Measurements from ENCODE around the gene ATP6AP2.
"Not testable (repeated sequence)": the region's sequence is repeated elsewhere in the genome, so short reads cannot be mapped to it uniquely, and the experiment has no call there.

ATP6AP2 gene, protein sequence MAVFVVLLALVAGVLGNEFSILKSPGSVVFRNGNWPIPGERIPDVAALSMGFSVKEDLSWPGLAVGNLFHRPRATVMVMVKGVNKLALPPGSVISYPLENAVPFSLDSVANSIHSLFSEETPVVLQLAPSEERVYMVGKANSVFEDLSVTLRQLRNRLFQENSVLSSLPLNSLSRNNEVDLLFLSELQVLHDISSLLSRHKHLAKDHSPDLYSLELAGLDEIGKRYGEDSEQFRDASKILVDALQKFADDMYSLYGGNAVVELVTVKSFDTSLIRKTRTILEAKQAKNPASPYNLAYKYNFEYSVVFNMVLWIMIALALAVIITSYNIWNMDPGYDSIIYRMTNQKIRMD

DNA sequence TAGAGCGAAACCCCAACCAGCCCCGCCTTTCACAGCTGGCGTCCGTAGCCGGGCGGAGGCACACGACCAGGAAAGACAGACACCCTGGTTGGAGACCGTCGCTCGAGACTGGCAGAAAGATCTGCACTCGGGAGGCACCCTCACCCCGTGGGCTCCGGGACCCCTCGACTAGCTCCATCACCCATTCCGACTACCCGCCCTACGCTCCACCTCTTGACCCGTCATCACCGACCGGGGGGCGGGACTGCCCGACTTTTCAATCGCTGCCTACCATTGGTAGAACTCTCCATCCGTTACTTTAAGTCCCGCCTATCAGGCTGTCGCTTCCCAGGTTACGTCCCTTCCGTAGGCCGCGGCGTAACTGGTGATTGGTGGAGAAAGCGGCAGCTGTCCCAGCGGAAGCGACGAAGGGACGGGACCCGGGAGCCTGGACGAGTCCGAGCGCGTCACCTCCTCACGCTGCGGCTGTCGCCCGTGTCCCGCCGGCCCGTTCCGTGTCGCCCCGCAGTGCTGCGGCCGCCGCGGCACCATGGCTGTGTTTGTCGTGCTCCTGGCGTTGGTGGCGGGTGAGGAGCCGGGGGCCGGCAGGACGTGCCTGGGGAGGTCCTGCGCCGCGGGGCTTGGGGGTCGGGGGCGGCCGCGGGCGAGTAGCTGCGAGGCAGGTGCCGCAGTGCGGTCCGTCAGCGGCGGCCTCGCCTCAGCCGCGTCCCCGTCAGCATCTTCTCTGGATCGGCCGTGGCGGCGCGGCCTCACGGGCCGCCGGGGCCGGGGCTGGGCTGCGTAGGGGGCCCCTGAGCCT is at the start of gene ATP6AP2:
ATP6AP2 (plus strand) TSS at position 434 of the 799 bp plus-strand sequence; CDS start at position 530, 96 bp downstream.
- in situ Hi-C loops (cut with HindIII; ENCODE audit: low sequenced_read_pairs): no loop called here

DNA sequence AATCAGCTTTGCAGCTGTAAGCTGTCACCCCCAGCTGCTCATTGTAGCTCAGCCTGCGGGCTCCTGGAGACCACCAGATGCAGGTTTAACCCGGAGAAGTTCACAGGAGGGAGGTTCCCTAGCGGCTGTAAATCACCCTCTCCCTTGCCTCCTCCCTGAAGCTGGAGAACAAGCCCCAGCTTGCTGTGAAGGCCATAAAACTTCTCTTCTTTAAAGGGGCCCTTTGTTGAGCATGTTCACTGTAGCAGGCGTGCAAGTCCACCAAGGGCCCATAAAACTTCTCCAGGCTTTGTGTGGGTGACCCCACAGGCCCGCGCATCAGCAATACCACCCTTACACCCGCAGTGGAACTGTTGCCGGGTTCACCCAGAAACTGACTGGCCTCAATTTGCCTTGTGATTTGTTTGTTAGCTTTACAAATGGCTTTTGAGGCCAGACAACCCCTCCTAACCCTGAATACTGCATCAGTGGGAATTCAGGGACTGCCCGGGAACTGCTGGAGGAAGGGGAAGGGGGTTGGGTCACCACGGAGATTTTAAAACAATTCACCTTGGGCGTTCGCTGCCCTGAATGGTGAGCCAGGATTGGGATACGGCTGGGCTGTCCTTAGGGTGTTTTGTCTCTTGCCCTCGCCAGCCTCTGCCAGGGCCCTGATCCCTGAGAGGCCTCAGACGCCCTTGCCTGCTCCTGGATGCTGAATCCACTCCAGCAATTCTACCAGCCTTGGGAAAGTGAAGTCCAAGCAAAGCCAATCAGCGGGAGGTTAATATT is 49.5 kb upstream of the ATP6AP2 start:
- in situ Hi-C loops (cut with HindIII; ENCODE audit: low sequenced_read_pairs): no loop called here

DNA sequence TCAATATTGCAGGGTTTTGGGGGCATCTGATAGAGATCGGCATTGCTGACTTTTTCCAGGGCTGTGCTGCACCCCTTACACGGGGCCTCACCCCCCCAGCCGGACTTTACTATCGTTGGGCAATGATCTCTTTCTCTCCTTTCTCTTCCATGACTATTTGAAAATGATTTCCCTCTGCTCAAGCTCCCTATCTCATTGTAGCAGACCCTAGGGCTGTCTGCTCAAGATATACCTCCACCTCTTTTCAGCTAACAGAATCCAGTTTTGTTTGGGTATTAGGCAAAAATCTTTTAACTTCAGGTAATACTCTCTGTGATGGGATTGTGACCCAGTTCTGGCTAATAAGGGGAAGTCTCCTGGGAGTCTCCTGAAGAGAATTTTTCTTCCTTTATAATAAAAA is 43.5 kb upstream of the ATP6AP2 start:
- in situ Hi-C loops (cut with HindIII; ENCODE audit: low sequenced_read_pairs): no loop called here

DNA sequence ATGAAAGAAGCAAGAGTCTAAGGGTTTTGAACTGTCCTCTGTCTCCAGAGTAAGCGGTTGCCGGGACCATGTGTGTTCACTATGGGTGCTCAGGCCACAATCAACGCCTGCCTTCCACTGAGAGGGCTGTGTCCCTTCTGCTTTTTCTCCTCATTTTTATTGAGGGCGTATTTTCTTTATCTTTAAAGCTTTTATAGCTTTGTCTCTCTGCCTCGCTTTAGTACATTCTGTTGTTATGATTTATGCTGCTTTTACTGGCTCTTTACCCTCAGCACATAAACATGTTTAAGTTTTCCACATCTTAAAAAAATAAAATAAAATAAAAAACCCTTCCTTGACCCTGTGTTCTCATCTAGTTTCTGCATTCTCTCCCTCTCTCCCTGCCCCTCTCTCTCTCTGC is 42.4 kb upstream of the ATP6AP2 start:
- in situ Hi-C loops (cut with HindIII; ENCODE audit: low sequenced_read_pairs): no loop called here

DNA sequence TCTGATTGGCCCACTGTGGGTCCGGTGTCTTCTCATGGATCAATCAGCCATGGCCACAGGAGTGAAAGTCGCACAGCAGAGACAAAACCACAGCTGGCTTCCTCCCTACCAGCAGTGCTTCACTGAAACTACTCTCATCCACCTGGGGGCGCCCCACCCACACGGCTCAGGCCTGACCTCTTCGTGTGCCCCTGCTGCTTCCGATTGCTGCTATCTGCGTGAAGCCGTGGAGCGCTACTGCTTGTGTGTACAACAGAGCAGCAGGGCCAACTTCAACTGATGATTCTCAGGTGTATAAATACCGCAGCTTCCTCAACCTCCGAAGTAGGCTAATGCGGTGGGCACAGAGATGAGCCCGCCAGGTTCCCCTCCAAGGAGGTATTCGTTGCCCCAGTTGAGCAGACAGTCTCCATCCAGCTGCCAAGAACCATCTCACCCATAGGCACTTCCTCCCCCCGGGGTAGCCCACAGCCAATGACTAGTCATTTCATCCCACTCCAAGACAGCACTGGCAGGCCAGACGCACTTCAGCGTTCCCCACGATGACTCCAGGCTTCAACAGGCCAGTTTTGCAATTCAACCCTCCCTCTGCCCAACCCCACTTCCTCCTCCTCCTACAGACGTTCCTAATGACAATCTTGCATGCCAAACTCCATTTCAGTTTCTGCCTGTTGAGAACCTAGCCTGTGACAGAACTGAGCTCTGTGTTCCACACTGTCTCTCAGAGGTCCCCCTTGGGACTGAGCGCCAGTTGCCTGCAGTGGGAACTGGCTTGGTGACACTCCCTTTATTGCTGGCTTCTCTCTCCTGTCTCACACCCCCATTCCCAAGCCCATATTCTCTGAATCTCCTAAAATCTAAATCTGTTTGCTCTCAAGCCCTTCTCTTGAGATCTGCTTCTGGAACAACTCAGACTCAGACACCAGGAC is 41.3 kb upstream of the ATP6AP2 start:
- in situ Hi-C loops (cut with HindIII; ENCODE audit: low sequenced_read_pairs): no loop called here

DNA sequence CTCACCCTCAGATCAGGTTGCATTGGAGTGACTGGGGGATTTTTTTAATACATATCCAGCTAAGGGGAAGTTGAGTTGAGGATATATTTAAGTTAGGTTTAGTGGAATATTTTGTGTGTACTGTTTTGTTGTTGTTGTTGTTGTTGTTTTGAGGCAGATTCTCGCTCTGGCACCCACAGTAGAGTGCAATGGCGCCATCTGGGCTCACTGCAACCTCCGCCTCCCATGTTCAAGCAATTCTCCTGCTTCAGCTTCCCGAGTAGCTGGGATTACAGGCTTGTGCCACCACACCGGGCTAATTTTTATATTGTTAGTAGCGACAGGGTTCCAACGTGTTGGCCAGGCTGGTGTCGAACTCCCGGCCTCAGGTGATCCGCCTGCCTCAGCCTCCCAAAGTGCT is 38.6 kb upstream of the ATP6AP2 start:
- in situ Hi-C loops (cut with HindIII; ENCODE audit: low sequenced_read_pairs): no loop called here

DNA sequence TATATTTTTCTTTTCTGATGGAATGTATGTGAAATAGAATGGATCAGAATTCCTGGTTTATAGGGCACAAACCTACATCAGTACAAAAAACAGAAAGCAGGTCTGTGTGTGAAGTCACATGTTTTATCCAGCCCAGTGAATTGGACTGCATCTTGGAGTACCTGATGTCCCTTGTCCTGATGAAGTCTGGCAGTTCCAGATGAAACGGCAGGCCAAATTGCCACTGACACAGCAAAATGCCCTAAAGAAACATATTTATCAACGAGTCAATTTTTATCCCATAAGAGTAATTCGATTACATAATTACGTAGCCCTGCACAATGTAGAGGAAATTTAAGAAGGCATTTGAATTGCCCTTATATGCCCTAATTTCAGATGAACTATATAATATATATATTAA is 37.8 kb upstream of the ATP6AP2 start:
- in situ Hi-C loops (cut with HindIII; ENCODE audit: low sequenced_read_pairs): no loop called here

DNA sequence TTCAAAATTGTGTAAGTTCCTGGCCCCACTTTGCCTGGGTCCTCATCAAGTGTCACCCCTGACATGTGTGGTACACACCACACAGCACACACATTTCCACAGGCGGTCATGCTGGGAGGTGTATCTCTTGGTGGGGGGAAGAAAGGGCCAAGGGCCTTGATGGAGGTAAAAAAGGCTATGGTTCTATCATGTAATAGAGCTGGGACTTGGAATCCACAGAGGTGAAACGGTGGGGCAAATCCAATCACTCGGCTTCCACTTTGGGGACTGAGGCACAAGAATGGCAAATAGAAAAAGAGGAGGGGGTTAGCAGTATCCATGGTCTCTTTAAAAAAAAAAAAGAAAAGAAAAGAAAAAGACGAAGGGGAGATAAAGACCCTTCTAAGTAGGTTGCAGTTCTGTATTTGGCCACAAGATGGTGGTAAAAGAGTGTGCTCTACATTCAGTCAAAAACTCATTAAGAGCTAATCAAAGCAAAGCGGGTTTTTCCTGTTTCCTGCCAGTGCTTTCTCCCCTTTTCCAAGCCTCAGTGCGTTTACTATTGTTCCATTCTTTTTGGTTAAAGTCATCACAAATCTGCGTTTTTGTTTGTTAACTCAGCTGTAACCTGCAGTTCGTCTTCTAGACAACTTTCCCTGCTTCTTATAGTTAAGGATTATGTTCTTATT is 37.0 kb upstream of the ATP6AP2 start:
- in situ Hi-C loops (cut with HindIII; ENCODE audit: low sequenced_read_pairs): no loop called here

DNA sequence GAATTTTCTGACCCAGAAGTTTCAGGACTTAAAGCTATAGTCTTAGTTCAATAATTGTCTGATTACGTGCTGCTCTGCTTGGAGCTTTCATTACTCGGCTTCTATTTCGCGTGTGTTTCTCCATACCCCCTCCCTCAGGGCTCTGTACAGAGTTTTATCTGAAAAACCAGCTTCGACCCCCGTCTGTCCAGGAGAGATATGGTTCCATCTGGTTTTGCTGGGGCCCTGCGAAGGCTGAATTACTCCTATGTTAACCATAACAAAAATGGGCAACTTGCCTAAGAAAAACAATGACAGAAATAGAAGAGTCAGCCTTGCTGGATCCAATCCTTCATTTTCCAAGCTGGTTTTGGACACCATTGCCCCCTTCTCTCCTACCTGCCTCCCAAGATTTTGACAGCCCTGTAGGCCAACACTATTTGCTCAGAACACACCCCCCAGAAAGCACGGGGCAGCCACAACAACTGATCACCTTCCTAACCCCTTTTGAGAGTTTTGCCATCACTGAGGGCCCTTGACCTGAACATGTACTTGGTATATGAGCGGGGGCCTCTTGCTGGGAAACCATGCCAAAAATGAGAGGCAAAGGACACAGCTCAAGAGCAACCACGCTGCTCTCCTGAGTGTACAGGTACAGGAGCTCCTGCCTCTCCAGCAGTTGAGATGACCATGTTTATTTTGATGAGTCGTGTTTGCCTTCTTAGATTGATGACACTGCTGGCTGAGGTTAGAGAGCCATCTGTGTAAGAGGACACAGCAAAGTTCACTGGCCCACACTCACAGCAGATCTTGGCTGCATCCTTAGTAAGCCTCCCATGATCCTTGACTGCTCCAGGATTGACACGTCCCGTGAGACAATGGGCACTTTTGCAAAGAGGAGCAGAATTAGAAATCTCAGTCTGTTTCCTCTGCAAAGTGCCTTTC is 36.2 kb upstream of the ATP6AP2 start:
- in situ Hi-C loops (cut with HindIII; ENCODE audit: low sequenced_read_pairs): no loop called here

DNA sequence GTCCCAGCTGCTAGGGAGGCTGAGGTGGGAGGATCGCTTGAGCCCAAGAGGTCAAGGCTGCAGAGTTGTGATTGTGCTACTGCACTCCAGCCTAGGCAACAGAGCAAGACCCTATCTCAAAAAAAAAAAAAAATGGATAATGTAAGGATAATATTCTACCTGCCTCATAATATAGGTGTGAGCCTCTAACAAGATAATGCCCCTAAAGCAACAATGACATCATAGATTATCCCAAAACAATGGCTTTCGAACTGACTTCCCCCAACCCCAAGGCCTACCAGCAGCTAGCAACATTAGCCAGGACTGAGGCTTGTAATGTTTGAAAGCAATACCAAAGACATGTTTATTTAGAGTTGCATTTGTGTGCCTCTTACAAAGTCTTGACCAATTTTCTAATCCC is 33.9 kb upstream of the ATP6AP2 start:
- in situ Hi-C loops (cut with HindIII; ENCODE audit: low sequenced_read_pairs): no loop called here

DNA sequence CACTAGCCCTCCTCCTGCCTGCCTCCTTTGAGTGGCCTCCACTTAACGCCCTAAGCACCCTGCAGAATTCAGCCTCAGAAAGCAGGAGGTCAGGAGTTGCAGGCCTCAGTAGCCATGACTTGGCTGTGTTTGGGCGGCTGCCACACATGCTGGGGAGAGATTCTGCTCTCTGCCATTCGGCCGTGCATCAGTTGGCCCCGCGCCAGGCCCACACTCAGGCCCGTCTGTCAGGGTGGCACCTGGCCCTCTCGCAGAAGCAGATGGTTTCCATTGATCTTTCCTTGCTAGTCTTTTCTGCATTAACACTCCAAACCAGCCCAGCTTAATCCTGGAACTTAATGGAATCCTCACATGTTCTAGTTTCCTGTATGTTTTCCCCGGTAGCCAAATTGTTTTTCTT is 30.7 kb upstream of the ATP6AP2 start:
- in situ Hi-C loops (cut with HindIII; ENCODE audit: low sequenced_read_pairs): no loop called here

DNA sequence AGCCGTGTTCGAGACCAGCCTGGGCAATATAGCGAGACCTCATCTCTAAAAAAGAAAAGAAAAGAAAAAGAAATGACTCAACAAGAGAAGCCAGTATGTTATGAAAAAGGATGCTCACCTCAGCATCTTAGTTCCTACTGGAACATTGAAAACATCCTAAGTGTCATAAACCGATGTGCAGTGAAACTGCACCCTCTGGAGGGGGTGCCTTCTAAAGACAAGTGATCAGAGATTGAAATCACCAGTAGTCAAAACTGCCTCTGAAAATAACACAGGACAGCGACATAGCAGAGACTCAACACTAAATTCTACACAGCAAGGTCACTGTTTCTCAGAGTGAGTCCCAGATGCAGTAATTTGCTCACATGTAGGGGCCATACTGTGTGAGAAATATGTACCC is 28.0 kb upstream of the ATP6AP2 start:
- in situ Hi-C loops (cut with HindIII; ENCODE audit: low sequenced_read_pairs): no loop called here

DNA sequence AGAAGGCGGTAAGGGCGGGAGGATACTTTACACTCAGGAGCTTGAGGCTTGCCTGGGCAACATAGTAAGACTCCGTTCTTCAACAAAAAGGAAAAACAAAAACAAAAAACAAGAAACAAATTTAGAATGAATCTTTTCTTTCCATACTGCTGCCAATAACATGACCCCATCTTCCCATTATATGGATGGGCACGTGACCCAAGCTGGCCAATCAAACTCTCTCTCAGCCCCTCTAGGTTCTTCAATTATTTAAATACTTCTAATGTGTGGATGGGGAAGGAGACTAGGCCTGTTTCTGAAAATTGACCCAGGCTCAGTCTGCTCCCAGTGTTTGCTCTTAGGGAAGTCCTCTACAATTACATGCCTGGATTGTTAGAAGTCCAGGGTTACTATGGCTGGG is 22.2 kb upstream of the ATP6AP2 start:
- in situ Hi-C loops (cut with HindIII; ENCODE audit: low sequenced_read_pairs): no loop called here

DNA sequence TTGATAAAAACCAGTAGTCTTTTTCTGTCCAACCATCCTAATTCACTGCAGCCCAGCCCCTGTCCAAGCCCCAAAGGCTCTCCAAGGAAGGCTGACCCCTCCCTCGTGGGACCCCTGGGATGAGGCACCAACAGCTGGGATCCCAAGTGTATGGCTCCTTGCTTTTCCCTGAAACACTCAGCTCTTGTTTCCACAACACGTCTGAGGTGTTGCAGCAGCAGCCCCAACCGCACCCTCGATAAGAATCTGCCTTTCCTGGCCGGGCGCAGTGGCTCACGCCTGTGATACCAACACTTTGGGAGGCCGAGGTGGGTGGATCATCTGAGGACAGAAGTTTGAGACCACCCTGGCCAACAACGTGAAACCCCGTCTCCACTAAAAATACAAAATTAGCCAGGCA is 17.0 kb upstream of the ATP6AP2 start:
- in situ Hi-C loops (cut with HindIII; ENCODE audit: low sequenced_read_pairs): no loop called here

DNA sequence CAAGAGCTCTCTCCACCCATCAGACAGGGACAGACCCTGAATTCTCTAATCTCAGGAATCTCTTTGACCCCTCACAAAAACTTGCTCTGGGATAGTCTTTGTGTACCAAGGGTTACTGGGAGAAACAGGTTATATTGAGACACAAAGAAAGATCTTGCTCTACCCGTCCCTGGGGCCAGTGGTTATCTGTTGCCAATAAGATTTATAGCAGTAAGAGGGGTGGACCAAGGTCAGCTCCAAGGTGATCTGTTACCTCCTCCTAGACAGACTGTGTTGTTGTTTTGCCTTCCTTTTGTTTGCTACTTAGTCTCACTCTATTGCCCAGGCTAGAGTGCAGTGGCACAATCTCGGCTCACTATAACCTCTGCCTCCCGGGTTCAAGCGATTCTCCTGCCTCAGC is 16.3 kb upstream of the ATP6AP2 start:
- in situ Hi-C loops (cut with HindIII; ENCODE audit: low sequenced_read_pairs): no loop called here

DNA sequence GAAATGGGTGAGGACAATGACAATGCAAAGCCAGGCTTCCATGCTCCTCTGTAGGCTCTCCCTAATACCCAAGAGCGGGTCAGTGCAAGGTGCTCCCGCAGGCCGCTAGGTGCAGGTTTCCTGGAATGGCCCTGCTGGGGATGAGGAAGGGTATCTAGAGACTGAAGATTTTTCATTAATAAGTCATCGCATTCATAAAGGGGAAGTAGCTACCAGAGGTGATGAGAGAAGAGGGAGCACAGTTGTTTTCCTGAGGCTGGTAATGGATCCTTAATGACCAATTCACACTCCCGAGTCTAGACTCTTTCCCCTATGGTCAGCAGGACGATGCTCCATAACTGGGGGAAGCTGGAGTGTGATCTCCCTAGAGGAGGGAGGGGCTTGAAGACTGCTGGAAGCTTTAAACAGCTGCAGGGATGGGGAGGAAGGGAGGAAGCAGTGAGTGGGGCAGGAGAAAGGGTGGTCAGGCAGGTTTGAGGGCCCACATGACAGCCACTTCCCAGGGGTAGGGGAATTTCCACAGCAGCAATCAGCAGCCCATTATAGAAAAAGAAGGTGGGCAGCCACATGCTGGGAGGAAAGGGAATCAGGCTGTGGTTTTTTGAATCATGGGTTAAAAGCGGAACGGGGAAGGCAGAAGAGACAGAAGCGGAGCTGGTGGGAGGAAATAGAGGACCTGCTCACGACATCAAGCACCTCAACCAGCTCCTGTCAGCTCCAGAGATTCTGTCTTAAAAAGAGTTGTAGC is 10.2 kb upstream of the ATP6AP2 start:
- in situ Hi-C loops (cut with HindIII; ENCODE audit: low sequenced_read_pairs): no loop called here

DNA sequence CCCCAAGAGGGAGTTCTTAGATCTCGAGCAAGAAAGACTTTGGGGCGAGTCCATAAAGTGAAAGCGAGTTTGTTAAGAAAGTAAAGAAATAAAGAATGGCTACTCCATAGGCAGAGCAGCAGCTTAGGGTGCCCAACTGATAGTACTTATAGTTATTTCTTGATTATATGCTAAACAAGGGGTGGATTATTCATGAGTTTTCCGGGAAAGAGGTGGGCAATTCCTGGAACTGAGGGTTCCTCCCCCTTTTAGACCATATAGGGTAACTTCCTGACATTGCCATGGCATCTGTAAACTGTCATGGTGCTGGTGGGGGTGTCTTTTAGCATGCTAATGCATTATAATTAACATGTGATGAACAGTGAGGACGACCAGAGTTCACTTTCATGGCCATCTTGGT is 9.6 kb upstream of the ATP6AP2 start:
- in situ Hi-C loops (cut with HindIII; ENCODE audit: low sequenced_read_pairs): not testable (repeated sequence)

DNA sequence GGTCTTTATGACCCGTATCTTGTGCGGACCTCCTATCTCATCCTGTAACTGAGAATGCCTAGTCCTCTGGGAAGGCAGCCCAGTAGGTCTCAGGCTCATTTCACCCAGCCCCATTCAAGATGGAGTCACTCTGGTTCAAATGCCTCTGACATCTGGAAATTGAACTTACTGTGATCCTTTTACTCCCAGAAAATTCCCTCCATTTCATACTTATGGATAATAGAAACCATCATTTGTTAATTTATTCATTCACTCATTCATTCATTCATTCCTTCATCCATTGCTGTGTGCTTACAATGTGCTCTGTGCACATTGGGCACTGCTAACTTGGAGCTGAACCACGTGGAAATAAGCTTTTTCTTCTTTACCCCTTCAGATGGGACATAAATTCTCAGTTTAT is 9.2 kb upstream of the ATP6AP2 start:
- in situ Hi-C loops (cut with HindIII; ENCODE audit: low sequenced_read_pairs): no loop called here

Data from endothelial cell of hepatic sinusoid (primary cell).